Smooth muscle cell of trachea (primary cell): ENCODE results near the gene WDR75. TPM values are rescaled to one million over a fixed set of nuclear protein-coding genes. Genes with fewer than 3 reads are reported as not detected.

ENCODE experiments used
- total RNA-seq: library from RNA; depleted of rRNA; stranded (reverse); fragments of >200 nt; gene quantifications from 2 replicates; pipeline ENCODE4 v1.2.1, GENCODE V29; 2014

The WDR75 gene
- 39.4 and 51.1 TPM in 2 replicates for total RNA-seq

DNA sequence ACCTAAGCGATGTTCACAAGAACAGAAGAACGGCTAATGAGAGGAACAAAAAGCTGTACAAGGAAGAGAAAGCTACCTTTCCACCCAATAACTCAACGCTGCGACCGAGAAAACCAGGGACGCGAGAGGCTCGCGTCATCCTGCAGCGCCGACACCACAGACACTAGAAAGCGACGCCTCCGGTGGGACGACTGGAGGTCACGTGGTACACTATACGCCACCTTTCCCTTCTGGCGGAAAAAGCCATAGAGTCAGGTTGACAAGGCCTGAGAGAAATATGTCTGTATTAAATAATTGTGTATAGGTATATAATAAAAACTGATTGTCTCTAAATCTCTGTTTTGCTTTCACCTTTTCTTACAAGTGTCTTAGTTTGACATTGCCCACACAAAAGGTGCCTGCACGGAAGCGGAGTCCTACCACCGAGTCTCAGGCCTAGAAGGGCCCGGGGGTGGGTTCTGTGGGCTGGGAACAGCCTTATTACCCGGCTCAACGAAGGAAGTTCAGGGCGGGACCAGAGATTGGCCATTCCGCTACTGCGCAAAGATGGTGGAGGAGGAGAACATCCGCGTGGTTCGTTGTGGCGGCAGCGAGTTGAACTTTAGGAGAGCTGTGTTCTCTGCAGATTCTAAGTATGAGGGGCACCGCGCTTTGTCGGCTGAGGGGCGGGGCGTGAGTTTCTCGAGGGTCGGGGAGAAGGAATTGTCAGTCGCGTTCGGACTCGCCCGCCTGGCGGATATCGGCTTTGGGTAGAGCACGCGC, at the start of gene WDR75:
Gene WDR75 (plus strand): TSS at position 528 of the 762 bp plus-strand sequence. CDS start 19 bp downstream, at position 547.

Other genes with a start within 250 kb of the WDR75 start
- gene SLC40A1, start 139.3 kb downstream of the WDR75 start, total RNA-seq = 15.4 and 73.1 TPM in 2 replicates
- 51.8 and 82.2 TPM in 2 replicates for gene ASNSD1, start 220.0 kb downstream of the WDR75 start, total RNA-seq
- 6.1 and 8.1 TPM in 2 replicates for gene ANKAR, start 233.2 kb downstream of the WDR75 start, total RNA-seq